GM18517 (cell line): ENCODE data around the gene FAM168B.

ENCODE experiments used
- ATAC-seq: cut with Tn5 transposase; IDR thresholded peaks from one replicate; pipeline ENCODE4 v1.9.1; 2021; ENCODE audit warnings: mild to moderate bottlenecking, moderate library complexity; ENCODE audit not compliant: unreplicated experiment

Gene FAM168B

DNA sequence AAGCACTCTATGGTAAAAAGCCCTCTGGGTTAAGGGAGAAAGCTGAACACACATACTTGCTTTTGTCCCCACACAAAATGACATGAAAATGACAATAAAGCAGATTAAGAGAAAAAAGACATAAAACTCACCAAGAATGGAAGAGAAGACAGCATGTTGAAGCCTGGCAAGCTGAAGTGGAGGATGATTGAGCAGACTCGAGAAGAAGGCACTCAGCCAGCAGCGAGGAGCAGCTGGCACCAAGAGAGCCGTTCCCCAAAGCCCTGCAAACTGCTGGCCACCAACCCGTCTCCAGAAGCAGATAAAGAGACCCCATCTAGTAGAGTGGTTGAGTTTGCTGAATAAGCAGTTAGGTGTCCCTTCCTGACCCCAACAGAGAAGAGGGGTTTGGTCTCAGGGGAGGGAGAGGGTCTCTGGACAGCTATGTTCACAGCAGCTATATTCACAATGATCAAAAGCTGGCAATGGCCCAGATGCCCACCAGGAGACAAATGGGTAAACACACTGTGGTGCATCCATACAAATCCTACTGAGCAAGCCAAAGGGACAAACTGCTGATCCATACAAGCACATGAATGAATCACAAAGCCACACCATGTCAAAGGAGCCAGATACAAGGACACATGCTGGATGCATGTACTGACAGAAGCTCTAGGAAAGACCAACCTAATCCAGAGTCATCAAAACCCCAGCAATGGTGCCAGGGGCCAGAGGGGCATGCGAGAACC lies 36.9 kb downstream of the FAM168B start:
- no peak for ATAC-seq

DNA sequence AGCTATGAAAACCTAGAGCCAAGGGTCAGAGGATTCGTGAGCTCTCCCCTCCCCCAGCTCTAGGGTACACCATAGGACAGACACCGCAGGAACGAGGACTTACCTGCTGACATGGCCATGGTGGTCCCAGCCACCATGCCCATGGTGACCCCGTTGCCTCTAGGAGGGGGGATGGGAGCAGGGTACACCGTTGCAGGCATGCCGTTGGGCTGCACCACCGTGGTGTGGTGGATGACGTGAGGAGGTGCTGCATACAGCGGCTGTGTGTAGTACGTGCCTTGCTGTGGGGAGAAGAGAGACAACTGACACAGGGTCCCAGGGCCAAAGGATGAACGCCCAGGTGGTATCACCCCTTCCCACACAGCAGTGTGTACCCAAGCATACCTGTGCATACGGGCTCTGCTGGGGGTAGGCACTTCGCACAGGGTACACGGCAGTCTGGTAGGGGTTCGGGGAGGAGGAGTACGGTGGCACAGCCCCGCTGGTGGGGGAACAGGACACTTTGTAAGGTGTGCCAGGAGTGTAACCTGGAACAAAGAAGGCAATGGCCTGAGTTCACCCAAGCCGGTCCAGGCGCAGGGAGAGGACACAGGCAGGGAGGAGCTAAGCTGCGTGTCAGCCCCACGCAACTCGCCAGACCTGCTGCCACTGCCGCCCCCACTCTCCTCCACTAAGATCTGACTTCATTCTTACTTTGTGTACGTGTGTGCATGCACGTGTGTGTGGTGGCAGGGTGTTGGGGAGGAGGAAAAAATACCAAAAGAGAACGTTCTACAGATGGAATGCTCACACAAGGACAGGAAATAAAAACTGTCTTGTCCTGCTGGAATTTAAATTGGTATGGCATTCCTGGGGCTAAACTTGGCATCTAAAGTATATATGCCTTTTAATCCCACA lies 37.8 kb downstream of the FAM168B start:
- no peak for ATAC-seq

DNA sequence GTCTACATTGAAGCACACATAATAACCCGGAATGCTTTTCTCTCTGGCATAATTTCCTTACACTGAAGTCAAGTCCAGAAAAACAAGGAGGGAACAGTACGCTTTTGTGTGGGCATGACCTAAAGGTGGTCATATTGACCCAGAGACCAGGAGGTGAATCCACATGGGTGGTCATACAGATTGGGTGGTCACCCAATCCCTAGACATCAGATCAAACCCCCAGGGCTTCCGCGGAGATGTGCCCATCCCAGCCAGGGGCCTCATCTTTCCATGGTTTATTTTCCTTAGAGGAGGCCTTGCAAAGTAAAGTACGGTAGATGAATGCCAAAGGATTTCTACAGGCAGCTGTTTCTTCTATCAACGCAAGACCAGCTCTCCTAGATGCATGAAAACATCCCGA lies 38.8 kb downstream of the FAM168B start:
- no peak for ATAC-seq

DNA sequence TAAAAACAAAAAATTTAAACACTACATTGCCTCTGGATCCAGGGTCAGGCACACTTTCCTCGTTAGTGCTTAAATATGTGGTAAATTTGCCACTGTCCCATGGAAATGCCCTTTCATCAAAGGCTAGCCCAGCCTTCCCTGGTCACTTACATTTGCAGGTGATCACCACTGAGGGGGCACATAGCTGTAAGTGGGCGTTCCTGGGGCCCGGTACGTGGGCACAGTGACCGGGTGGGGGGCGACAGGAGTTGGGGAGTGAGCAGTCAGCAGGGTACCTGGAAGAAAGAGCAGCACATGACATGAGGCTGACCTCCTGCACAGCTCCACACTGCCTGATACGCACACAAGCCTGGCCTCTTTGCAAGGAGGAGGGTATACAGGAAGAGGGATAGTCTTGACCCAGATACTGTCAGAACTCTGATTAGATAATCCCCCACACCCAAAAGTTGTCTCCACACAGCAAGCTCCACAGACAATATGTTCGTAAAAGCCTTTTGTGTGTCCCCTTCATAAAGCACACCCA lies 40.5 kb downstream of the FAM168B start:
- no peak for ATAC-seq

DNA sequence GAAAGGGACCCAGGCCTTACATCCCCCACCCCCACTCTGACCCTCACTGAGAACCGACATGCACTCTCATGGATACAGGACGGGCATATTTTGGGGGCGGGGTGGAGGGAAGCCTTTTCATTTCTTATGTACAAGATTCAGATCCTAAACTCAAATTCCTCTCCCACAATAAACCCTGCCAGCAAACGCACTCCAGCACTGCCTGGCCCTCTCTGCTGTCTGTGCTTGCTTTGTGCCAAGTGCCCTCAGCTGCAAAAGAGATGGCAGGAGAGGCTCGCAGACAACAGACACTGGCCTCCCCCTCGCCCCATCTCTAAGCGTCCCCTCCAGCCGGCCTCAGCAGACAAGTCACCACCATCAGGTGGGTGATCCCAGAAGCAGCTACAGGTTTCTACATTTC lies 42.4 kb downstream of the FAM168B start:
- no peak for ATAC-seq

DNA sequence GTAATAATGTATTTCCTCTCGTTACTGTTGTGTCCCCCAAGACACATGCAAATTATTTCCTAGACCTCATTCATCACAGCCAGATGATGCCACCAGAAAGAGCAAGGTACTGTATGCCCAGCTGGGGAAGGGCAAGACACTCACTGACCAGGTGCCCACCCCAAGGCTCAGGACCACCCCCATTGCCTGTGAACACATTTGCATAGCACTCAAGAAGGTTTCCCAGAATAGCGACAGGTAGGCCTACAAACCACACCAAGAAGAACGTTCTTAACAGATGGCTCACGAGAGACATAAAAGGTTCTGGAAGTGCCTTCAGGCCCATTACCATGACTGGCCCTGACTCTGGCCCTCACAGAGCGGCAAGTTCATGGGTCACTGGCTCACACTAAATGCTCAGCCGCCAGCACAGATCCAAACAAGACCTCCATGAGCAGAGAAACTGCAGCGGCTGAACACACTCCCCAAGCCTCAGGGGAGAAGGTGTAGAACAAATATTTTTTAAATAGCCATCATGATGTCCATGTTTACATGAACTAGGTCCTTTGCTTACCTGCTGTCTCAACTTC lies 44.0 kb downstream of the FAM168B start:
- ATAC-seq = no peak

DNA sequence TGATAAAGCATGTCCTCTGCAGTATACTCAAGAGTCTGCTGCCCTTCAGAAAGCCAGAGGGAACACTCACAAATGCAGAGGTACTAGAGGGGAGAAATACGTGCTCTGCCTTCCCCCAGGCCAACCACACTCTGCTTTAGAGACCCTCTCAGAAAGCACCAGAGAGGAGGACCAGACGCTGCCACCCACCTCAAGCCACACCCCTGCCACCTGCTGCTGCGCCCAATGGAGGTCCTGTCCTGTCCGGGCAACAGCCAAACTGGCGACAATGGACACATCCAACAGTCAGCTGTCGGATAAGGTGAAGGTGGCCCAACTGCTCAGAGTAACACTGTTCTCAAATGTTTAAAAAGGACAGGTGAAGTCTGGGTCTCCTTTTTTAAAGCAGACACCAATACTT lies 44.6 kb downstream of the FAM168B start:
- no peak for ATAC-seq

DNA sequence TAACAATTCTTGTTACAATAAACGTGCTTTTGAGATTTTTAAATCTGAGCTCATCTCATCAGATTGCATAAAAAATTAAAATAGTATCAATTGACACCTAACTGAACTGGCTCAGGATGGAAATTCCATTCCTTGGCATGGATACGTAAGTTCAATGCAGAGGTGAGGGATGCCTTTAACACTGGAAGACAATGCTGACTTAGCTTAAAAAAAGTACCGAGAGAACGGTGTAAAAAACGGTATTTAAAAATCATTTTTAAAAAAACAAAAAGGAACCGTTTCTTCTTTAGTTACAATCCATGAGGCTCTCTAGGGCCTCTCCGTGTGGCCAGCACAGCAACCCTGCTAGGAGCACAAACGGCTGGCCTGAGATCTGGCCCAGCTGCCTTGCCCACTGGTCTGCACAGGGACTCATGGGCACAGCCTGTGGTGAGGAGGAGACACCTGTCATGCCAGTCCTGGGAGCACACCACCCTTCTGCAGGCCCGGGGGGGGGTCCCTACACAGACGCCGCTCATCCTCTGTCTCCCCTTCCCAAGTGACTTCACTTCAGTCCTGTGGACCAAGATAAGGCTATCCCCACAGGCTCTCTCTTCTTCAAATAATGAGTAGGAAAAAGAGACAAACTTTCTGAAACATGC lies 45.2 kb downstream of the FAM168B start:
- no peak for ATAC-seq

DNA sequence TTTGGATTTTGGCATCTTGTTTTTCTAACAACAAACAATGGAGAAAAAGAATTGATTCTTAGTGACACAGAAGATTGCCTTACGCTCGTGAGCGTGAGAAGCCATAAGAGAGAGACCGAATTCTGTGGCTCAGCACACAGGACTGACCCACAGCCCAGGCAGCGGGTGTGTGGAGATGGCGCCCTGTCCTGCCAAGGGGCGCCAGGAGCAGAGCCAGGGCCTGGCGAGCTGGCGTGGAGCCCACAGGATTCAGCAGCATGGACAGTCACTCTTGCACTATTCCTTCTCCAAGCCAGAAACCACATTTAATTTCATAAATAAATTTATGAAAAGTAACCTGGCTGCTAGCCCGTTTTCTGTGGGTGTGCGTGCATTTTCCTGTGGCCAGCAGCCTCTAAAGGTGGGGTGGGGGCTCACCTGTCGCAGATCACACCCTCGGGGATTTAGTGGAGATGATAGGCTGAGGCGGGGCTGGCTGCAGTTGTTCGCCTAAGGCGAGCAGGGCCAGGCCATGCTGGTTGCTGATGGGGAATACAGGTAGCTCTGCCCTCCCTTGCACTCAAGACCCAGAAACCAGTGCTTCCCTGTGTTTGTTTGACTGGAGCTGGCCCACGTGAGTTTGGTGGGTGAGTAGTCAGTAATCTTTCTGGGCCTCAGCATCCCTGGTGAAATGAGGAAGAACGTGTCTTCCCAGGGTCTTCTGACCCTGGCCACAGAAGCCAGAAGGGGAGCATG lies 46.2 kb downstream of the FAM168B start:
- ATAC-seq = no peak

DNA sequence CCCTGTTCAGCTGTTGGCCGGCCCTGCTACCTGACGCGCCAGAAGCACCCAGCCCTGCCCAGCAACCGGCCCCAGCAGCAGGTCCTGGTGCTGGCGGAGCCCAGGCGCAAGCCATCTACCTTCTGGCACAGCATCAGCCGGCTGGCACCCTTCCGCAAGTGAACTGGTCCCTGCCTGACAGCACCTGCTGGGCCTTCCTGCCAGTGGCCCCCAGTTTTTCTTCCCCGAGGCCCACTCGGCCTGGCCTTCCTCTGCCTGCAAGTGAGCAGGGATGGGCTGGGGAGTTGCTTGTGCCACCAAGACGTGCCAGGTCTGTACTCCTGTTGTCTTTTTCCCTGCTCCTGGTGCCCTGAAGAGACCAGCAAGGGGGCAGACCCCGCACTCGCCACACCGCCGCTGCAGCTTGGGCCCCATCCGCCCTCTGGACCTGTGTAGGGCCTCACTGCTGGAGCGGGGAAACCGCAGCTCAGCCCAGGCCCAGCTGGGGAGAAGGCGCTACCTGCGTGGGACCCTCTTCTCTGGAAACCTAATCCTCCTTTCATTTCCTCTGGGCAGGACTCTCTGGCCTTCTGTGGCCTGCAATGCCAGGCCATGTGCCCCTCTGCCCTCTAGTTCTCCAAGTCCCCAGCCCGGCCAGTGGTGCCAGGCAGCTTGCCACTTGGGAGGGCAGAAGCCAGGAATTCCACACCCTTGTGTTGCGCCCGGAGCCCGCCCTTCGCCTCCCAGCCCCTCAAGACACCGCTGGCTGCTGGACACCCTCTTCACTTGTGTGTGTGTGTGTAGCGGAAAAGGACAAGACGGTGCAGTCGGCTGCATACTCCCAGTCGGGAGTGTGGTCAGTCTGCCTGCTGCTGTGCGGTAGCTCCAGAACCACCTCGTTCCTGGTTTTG lies 47.0 kb downstream of the FAM168B start:
- ATAC-seq = no peak

DNA sequence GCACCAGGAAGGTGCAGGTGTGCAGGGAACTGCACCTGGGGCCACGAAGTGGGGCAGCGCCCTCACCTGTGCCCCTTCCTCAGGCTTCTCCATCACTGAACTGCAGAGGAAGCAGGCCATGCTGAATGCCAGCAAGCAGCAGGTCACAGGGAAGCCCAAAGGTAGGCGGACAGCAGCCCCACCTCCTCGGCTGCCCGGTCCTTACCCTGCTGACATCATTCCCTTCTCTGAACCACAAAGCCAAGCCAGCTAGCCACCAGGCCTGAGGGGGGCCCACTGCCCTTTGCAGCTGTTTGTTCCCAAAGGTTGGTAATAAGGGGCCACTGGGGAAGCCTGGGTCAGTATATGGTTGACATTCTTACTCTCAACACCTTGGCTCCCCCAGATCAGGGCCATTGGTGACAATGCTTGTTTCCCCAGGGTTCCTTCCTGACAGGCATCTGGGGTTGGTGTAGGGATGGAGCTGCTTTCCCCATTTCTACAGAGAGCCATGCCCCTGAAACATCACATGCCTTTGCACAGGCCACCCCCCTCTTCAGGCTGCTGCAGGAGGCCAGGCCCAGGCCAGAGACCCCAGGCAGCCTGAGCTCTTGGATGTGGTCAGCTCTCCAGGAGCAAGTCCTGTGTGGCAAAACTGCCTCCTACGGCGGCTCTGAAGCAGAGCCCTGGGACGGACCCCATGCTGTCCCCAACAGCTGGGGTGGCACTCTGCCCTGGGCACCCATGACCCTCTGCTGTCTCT lies 47.8 kb downstream of the FAM168B start:
- no peak for ATAC-seq

DNA sequence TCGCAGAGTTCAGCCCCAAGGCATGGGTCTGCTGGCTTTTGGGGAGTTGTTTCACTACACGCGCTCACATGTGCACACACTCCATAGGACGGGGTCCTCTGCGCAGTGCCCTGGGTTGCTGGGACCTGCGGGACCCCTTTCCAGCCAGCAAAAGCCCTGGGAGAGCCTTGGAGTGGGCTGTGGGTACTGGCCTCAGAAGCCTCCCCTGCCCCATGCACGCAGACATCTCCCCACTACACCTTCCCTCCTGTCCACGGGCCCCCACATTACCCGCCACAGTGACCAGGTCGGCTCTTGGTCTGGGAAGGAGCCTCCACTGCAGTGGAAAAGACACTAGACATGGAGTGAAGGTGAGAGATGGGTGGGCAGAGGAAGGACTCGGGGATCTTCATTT lies 48.5 kb downstream of the FAM168B start:
- ATAC-seq = no peak

DNA sequence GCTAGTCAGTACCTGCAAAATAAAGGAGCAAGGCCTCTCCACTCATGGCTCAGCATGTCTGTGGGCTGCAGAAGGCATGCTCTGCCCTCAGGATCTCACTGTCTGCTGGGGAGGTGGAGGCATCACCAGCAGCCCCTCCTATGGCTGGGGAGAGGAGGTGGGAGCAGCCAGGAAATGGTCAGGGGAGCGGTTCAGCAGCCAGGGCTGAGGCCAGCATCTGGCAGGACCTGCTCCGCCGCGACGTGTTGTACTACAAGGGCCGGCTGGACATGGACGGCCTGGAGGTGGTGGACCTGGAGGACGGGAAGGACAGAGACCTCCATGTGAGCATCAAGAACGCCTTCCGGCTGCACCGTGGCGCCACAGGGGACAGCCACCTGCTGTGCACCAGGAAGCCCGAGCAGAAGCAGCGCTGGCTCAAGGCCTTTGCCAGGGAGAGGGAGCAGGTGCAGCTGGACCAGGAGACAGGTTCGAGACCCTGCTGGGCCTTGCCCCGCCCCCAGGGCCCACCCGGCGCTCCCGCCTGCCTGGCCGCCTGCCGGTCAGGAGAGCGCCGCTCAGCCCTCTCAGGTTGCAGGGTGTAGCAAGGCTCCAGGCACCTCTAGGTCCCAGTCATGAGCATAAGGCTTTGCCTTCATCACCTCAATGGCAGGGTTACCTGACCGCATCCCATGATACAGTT lies 49.0 kb downstream of the FAM168B start:
- no peak for ATAC-seq

DNA sequence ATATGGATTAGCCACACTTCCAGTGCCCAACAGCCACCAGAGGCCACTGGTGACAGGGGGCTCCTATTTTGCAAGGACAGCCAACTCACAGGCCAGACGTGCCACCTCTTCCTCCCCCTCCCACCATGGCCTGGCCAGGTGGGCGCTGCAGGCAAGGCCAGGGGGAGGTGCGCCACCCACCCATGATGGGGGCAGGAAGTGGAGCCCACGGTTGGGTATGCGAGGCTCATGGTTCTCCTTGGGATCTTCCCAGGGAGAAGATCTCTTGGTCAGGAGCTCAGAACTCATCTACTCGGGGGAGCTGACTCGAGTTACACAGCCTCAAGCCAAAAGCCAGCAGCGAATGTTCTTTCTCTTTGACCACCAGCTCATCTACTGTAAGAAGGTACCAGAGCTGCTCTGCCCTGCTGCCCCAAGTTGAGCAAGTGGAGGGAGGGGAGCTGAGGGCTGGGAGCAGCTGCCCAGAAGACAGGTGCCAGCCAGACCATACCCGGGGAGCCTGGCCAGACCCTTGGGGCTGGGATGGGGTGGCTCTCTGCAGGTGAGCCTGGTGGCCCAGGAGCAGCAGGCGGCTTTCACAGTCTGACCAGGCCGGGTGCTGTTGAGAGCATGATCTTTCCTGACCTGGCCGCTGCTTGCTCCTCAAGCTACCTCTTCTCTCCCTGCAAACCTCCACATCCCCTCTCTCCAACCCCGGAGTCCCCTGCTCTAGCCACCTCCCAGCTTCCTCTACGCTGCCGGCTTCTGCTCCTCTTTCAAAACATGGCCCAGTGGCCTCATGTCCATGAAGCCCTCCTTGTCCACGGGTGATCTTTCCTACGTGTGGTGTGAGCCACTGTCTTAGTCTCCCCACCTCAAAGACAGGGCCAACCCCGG lies 49.8 kb downstream of the FAM168B start:
- no peak for ATAC-seq

DNA sequence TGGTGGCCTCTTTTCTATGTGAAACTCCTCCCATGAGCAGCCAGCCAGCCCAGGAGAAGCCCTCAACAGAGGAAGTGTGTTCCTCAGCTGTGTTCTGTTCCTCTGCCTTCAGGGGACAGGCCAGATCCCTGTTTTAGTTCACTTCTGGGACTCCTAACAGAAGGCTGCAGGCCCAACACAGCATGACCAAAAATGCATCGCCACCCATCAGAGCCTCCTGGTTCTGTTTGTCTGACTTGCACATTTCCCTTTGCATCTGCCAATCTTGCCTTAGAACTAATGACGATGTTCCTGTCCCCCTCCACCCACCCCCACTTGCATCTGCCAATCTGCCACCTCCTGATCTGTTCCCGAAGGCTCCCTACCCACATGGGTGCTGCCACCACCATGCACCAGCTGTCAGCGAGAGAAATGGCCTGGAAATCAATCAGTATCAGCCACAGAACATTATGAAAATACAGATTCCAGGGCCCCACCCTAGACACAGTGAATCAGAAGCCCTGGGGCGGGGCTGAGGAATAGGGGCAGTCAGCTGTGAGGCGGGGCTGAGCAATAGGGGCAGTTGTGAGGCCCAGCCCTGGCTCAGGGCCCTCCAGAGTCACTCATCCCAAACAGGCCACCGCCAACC lies 51.0 kb downstream of the FAM168B start:
- no peak for ATAC-seq

DNA sequence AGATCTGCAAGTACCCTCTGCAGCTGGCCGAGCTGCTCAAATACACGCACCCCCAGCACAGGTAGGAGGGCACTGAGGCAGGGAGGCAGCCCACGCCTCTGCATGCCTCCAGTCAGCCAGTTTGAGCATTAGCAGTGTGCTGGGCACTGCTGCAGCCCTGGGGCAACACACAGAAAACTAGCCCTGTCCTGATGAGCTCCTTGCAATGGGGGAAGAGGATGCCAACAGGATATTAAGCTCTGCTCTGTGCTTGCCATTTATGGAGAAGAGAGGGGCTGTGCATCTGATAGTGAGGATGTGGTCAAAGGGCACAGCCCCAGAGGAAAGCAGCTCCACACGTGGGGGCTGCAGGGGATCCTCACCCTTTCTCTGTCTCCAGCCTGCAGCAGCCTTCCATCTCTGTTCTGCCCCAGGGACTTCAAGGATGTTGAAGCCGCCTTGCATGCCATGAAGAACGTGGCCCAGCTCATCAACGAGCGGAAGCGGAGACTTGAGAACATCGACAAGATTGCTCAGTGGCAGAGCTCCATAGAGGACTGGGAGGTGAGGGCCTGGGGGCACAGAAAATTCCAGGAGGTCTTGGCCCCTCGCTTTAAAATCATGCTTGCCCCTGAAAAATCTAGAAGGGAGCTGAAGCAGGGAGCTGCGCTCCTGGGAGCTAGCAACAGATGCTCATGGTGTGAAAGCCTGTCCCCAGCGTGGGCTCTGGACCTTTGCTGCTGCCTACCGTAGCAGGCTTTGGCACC lies 51.7 kb downstream of the FAM168B start:
- ATAC-seq = no peak
